GM18507 (cell line): Measurements from ENCODE around the gene KLHL1.
"Not testable (repeated sequence)": the region's sequence is repeated elsewhere in the genome, so short reads cannot be mapped to it uniquely, and the experiment has no call there.

Experiments used
- DNase-seq: peaks from one replicate; pipeline ENCODE4 v3.0.0; 2011; ENCODE audit warnings: low read depth; ENCODE audit not compliant: insufficient read length; ENCODE audit errors: extremely low spot score
- FAIRE-seq: peaks from 2 replicates; lab custom pipeline; 2011; peaks lifted over from hg19 to GRCh38; lab: Jason Lieb, UNC

KLHL1 gene

GRCh38 chr13:70108356-70109105 lies at the start of gene KLHL1:
KLHL1 (minus strand) TSS chr13:70108452; CDS start chr13:70107699, 753 bp downstream.
- no peak for DNase-seq
- FAIRE-seq = no peak

- FAIRE-seq, DNase-seq: not testable (repeated sequence)
Measured at GRCh38 chr13:70142658-70143057, 34.4 kb upstream of the KLHL1 start.

- no peak for DNase-seq
- no peak for FAIRE-seq
Measured at GRCh38 chr13:70128098-70128497, 19.8 kb upstream of the KLHL1 start.

GRCh38 chr13:70125693-70126092 lies 17.4 kb upstream of the KLHL1 start:
- FAIRE-seq (no peak), DNase-seq (no peak)

- DNase-seq (no peak), FAIRE-seq (no peak)
Measured at GRCh38 chr13:70117338-70117905, 9.2 kb upstream of the KLHL1 start.

GRCh38 chr13:70107498-70108281 lies 562 bp downstream of the KLHL1 start, which contains the start of gene ATXN8OS:
ATXN8OS (plus strand) TSS chr13:70107826.
- FAIRE-seq (no peak), DNase-seq (no peak)

- FAIRE-seq (no peak), DNase-seq (no peak)
Measured at GRCh38 chr13:70107125-70107497, 1.1 kb downstream of the KLHL1 start.

- FAIRE-seq (no peak), DNase-seq (no peak)
Measured at GRCh38 chr13:70104481-70104880, 3.8 kb downstream of the KLHL1 start.

GRCh38 chr13:70098669-70099068 lies 9.6 kb downstream of the KLHL1 start:
- DNase-seq (no peak), FAIRE-seq (no peak)

- DNase-seq (no peak), FAIRE-seq (no peak)
Measured at GRCh38 chr13:70090036-70090723, 18.1 kb downstream of the KLHL1 start.

GRCh38 chr13:70088926-70089325 lies 19.3 kb downstream of the KLHL1 start:
- no peak for FAIRE-seq
- no peak for DNase-seq

- no peak for FAIRE-seq
- DNase-seq = no peak
Measured at GRCh38 chr13:70087247-70087646, 21.0 kb downstream of the KLHL1 start.

- FAIRE-seq (no peak), DNase-seq (no peak)
Measured at GRCh38 chr13:70080012-70080411, 28.2 kb downstream of the KLHL1 start.

- DNase-seq (no peak), FAIRE-seq (no peak)
Measured at GRCh38 chr13:70054572-70054971, 53.7 kb downstream of the KLHL1 start.

- DNase-seq (no peak), FAIRE-seq (no peak)
Measured at GRCh38 chr13:70051531-70051930, 56.7 kb downstream of the KLHL1 start.

GRCh38 chr13:70043685-70044084 lies 64.6 kb downstream of the KLHL1 start:
- DNase-seq = no peak
- FAIRE-seq = no peak

GRCh38 chr13:70042193-70042592 lies 66.1 kb downstream of the KLHL1 start:
- FAIRE-seq (no peak), DNase-seq (no peak)

GRCh38 chr13:70034286-70034685 lies 74.0 kb downstream of the KLHL1 start:
- FAIRE-seq = no peak

GRCh38 chr13:70027551-70027950 lies 80.7 kb downstream of the KLHL1 start:
- DNase-seq (no peak), FAIRE-seq (no peak)

More at GRCh38 chr13:70034286-70034685, 74.0 kb downstream of the KLHL1 start:
- DNase-seq = no peak

GRCh38 chr13:70023516-70023915 lies 84.7 kb downstream of the KLHL1 start:
- FAIRE-seq (no peak), DNase-seq (no peak)
